ENCODE results near the gene HMGA1. TPM values are rescaled to one million over a fixed set of nuclear protein-coding genes. Genes with fewer than 3 reads are reported as not detected.
A peak's percentile ranks its signal among the peaks of the same experiment; 100 is the strongest.

HMGA1 gene
- polyA plus RNA-seq, 1 of the 3 experiments (the other 2 are of a cell fraction), result 433 TPM

DNA sequence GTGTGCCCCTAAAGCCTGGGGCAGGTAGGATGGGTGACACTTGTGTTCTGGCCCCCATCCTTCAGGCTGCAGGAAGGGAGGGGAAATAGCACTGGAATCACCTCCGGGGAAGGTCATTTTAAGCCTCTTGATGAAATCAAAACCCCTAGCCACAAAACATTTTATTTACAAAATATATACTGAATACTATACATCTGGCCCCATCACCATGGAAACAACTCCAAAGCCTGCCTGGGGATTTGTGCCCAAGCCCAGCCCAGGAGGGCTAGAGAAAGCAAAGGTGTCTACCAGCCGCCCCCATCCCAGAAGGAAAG, 9.5 kb downstream of the HMGA1 start:
- Histone ChIP-seq H3K4me3 (ENCODE audit: low read depth in 2 of 2, low read length in 1 of 2) (no peak overlapping the region), H3K4me2 (peak overlapping the region; percentile 92; the same call in 1 of the 2 replicates), H3F3A (replicated peaks; ENCODE audit: insufficient read depth) (peaks cover 39% of the 10 kb centered on the region), H3K36me3 (replicated peaks in 1 of 2; ENCODE audit: control insufficient read depth in 1 of 2, insufficient read depth in 2 of 2, low read length in 1 of 2) (peaks cover 11 to 12% of the 10 kb centered on the region in 2 experiments), H3K79me2 (ENCODE audit: insufficient read depth) (peaks cover 28% of the 10 kb centered on the region), H3K4me1 (ENCODE audit: control insufficient read depth in 1 of 2, insufficient read depth in 2 of 2, low read depth in 1 of 2, low read length in 1 of 2) (peaks cover 22 to 48% of the 10 kb centered on the region in 2 experiments; a peak in 3 of 4 replicates), H3K27ac (ENCODE audit: low read depth in 2 of 2, low read length in 1 of 2) (peak overlapping the region; percentile 30 to 97; a peak in 2 of 4 replicates), H4K20me1 (ENCODE audit: insufficient read depth) (no peaks in the 10 kb centered on the region), H3K9me2 (no peaks in the 10 kb centered on the region), H3K27me3 (ENCODE audit: insufficient read depth) (no peaks in the 10 kb centered on the region), H3K9me3 (no peaks in the 10 kb centered on the region), H3K9ac (peak overlapping the region; percentile 16; the same call in 1 of the 2 replicates), H2AFZ (ENCODE audit: low read depth) (no peak overlapping the region)
- WGBS (ENCODE audit: low lambda C conversion rate), result 28% methylated on average over 2 of the region's 2 CpGs
- CTCF ChIA-PET, result interaction anchor here (0.6 to 5.6 kb wide), 8 partner anchors 10 to 411 kb away, joined by 3 to 52 read pairs (median 6); partner anchors contain the start of genes HMGA1 and NUDT3
- no peak for DNase-seq
- POLR2A ChIA-PET, result interaction anchor here (1.5 kb wide), 2 partner anchors 9 to 50 kb away, joined by 3 read pairs; partner anchors contain the start of gene HMGA1
- no peak for TF ChIP-seq TCF12 (IDR thresholded peaks at IDR 0.05)
- no peak for TF ChIP-seq ELF1 (IDR thresholded peaks at IDR 0.05)
- TF ChIP-seq, protein P1, sequence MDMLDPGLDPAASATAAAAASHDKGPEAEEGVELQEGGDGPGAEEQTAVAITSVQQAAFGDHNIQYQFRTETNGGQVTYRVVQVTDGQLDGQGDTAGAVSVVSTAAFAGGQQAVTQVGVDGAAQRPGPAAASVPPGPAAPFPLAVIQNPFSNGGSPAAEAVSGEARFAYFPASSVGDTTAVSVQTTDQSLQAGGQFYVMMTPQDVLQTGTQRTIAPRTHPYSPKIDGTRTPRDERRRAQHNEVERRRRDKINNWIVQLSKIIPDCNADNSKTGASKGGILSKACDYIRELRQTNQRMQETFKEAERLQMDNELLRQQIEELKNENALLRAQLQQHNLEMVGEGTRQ (IDR thresholded peaks at IDR 0.05; ENCODE audit: borderline replicate concordance, low read depth, low read length), result no peak
- no peak for TF ChIP-seq FOXJ3 (CRISPR knock-in tag; IDR thresholded peaks at IDR 0.05)
- TF ChIP-seq GATA2 (CRISPR knock-in tag; IDR thresholded peaks at IDR 0.05), result no peak
- TF ChIP-seq RCOR1 (IDR thresholded peaks at IDR 0.05; ENCODE audit: low read length), result no peak
- TF ChIP-seq SIN3A (IDR thresholded peaks at IDR 0.05; ENCODE audit: borderline replicate concordance, low read depth, low read length), result no peak
- TF ChIP-seq RFX5 (IDR thresholded peaks at IDR 0.05; ENCODE audit: low read length), result no peak

DNA sequence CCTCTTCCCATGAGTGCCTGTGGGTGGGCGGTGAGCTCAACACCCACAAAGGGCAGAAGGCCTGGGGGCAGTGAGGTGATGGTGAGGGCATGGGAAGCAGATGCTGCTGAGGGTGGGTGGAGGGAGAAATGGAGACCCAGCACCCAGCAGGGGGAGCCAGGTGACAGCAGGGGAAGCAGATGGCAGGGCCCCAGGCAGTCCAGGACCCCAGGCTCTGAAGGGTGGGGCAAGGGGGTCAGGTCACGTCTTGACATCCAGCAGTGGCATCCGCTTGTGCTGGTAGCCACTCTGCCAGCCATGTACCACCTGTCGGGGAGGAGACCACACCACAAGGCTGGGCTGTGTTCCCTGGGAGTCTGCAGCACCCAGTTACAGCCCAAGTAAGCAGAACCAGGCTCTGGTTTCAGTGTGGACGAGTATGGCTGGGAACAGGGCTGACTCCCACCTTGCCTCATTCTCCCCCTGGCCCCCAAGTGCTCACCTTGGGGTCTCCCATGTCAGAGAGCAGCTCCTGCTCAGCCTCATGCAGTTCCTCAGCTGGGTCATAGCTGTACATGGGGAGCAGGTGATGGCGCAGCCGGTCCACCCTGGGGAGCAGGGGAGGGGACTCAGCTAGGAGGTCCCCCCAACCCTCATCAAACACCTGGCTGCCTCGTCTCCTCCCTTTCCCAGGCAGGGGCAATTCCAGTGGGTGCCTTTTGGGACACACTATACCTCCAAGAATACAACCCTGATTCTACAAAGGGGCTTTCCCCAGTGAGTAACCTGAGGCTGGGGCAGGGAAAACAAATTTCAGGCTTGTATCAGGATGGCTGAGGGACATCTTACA, 10.1 kb downstream of the HMGA1 start:
- H3K27ac ChIP-seq (ENCODE audit: low read depth in 2 of 2, low read length in 1 of 2), result peak overlapping the region; percentile 30 to 97; a peak in 3 of 4 replicates
- no peak overlapping the region for H2AFZ ChIP-seq (ENCODE audit: low read depth)
- H3K79me2 ChIP-seq (ENCODE audit: insufficient read depth), result peaks cover 28% of the 10 kb centered on the region
- H3F3A ChIP-seq (replicated peaks; ENCODE audit: insufficient read depth), result peaks cover 34% of the 10 kb centered on the region
- no peaks in the 10 kb centered on the region for H3K9me3 ChIP-seq
- ChIA-PET POLR2A (interaction anchor here (1.5 kb wide), 2 partner anchors 10 to 51 kb away, joined by 3 read pairs; partner anchors contain the start of gene HMGA1), CTCF (interaction anchor here (0.6 to 5.6 kb wide), 8 partner anchors 10 to 410 kb away, joined by 3 to 52 read pairs (median 6); partner anchors contain the start of genes HMGA1 and NUDT3)
- H4K20me1 ChIP-seq (ENCODE audit: insufficient read depth), result no peaks in the 10 kb centered on the region
- H3K9ac ChIP-seq, result peak overlapping the region; percentile 16; the same call in 1 of the 2 replicates
- peak; percentile 83 for DNase-seq
- peak overlapping the region; percentile 92; the same call in 1 of the 2 replicates for H3K4me2 ChIP-seq
- no peaks in the 10 kb centered on the region for H3K27me3 ChIP-seq (ENCODE audit: insufficient read depth)
- H3K4me1 ChIP-seq (ENCODE audit: control insufficient read depth in 1 of 2, insufficient read depth in 2 of 2, low read depth in 1 of 2, low read length in 1 of 2), result peaks cover 22 to 43% of the 10 kb centered on the region in 2 experiments; a peak in 3 of 4 replicates
- no peaks in the 10 kb centered on the region for H3K9me2 ChIP-seq
- peaks cover 6 to 7% of the 10 kb centered on the region in 2 experiments for H3K36me3 ChIP-seq (replicated peaks in 1 of 2; ENCODE audit: control insufficient read depth in 1 of 2, insufficient read depth in 2 of 2, low read length in 1 of 2)
- no peak overlapping the region for H3K4me3 ChIP-seq (ENCODE audit: low read depth in 2 of 2, low read length in 1 of 2)
- 88% methylated on average over 3 of the region's 8 CpGs for WGBS (ENCODE audit: low lambda C conversion rate)
- TF ChIP-seq YY1 (IDR thresholded peaks at IDR 0.05; ENCODE audit: low read depth) (no peak), RAD21 (IDR thresholded peaks at IDR 0.05; ENCODE audit: low read length) (peak; percentile 27; the same call in 1 of the 2 replicates), FOXJ3 (CRISPR knock-in tag; IDR thresholded peaks at IDR 0.05) (no peak), MXI1 (IDR thresholded peaks at IDR 0.05; ENCODE audit: low read depth, low read length) (no peak), TEAD4 (IDR thresholded peaks at IDR 0.05; ENCODE audit: borderline replicate concordance, insufficient read depth) (no peak), SMC3 (IDR thresholded peaks at IDR 0.05; ENCODE audit: low read depth, low read length) (peak; percentile 16; the same call in 1 of the 2 replicates), RFX5 (IDR thresholded peaks at IDR 0.05; ENCODE audit: low read length) (no peak), POLR2AphosphoS5 (IDR thresholded peaks at IDR 0.05; ENCODE audit: low read depth, low read length) (peak; percentile 30; the same call in 1 of the 2 replicates), EP300 (IDR thresholded peaks at IDR 0.05; ENCODE audit: borderline replicate concordance in 1 of 2, low read depth in 1 of 2, low read length in 1 of 2) (no peak), EZH2phosphoT487 (IDR thresholded peaks at IDR 0.05; ENCODE audit: borderline replicate concordance, low read depth) (no peak), GABPA (IDR thresholded peaks at IDR 0.05; ENCODE audit: low read depth) (no peak), FOXM1 (IDR thresholded peaks at IDR 0.05; ENCODE audit: low read depth) (no peak), TAF1 (IDR thresholded peaks at IDR 0.05; ENCODE audit: borderline replicate concordance, low read depth, low read length) (no peak), RCOR1 (IDR thresholded peaks at IDR 0.05; ENCODE audit: low read length) (0 out of 2 replicates have a peak, but pooled peaks have one; percentile 18)
- TF ChIP-seq, protein P2, sequence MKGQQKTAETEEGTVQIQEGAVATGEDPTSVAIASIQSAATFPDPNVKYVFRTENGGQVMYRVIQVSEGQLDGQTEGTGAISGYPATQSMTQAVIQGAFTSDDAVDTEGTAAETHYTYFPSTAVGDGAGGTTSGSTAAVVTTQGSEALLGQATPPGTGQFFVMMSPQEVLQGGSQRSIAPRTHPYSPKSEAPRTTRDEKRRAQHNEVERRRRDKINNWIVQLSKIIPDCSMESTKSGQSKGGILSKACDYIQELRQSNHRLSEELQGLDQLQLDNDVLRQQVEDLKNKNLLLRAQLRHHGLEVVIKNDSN (IDR thresholded peaks at IDR 0.05; ENCODE audit: borderline replicate concordance, low read depth), result no peak
- TF ChIP-seq, protein P3, sequence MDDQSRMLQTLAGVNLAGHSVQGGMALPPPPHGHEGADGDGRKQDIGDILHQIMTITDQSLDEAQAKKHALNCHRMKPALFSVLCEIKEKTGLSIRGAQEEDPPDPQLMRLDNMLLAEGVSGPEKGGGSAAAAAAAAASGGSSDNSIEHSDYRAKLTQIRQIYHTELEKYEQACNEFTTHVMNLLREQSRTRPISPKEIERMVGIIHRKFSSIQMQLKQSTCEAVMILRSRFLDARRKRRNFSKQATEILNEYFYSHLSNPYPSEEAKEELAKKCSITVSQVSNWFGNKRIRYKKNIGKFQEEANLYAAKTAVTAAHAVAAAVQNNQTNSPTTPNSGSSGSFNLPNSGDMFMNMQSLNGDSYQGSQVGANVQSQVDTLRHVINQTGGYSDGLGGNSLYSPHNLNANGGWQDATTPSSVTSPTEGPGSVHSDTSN (IDR thresholded peaks at IDR 0.05), result no peak
- TF ChIP-seq, protein P4, sequence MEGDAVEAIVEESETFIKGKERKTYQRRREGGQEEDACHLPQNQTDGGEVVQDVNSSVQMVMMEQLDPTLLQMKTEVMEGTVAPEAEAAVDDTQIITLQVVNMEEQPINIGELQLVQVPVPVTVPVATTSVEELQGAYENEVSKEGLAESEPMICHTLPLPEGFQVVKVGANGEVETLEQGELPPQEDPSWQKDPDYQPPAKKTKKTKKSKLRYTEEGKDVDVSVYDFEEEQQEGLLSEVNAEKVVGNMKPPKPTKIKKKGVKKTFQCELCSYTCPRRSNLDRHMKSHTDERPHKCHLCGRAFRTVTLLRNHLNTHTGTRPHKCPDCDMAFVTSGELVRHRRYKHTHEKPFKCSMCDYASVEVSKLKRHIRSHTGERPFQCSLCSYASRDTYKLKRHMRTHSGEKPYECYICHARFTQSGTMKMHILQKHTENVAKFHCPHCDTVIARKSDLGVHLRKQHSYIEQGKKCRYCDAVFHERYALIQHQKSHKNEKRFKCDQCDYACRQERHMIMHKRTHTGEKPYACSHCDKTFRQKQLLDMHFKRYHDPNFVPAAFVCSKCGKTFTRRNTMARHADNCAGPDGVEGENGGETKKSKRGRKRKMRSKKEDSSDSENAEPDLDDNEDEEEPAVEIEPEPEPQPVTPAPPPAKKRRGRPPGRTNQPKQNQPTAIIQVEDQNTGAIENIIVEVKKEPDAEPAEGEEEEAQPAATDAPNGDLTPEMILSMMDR (IDR thresholded peaks at IDR 0.05), result peak; percentile 56
